ENCODE results near the gene COL23A1.

GRCh38 chr5:178193251-178193809 lies 396.9 kb downstream of the COL23A1 start:
- no peak for TF ChIP-seq EZH2 (IDR thresholded peaks at IDR 0.05; ENCODE audit: borderline replicate concordance, low read depth, low read length, poor library complexity, severe bottlenecking)
- TF ChIP-seq CTCF (conservative IDR thresholded peaks at IDR 0.05; ENCODE audit: low read depth, low read length), result no peak
